ENCODE results near the gene GATB.

GATB gene

GRCh38 chr4:151784706-151785105 lies 23.9 kb upstream of the GATB start:
- Histone ChIP-seq H3K4me3 (replicated peaks; ENCODE audit: low read depth, low read length) (no peak overlapping the region), H3K27me3 (replicated peaks; ENCODE audit: control insufficient read depth, insufficient read depth, low read length) (peaks cover 4% of the 10 kb centered on the region), H3K36me3 (ENCODE audit: control insufficient read depth, insufficient read depth, low read length) (no peaks in the 10 kb centered on the region)
- TF ChIP-seq CTCF (IDR thresholded peaks at IDR 0.05; ENCODE audit: insufficient read depth, low read length, poor library complexity, severe bottlenecking), result no peak
- DNase-seq (ENCODE audit: extremely low read depth, insufficient read length), result no peak

GRCh38 chr4:151783867-151784266 lies 23.1 kb upstream of the GATB start:
- Histone ChIP-seq H3K27me3 (replicated peaks; ENCODE audit: control insufficient read depth, insufficient read depth, low read length) (peaks cover 4% of the 10 kb centered on the region), H3K36me3 (ENCODE audit: control insufficient read depth, insufficient read depth, low read length) (no peaks in the 10 kb centered on the region), H3K4me3 (replicated peaks; ENCODE audit: low read depth, low read length) (no peak overlapping the region)
- TF ChIP-seq CTCF (IDR thresholded peaks at IDR 0.05; ENCODE audit: insufficient read depth, low read length, poor library complexity, severe bottlenecking), result no peak
- no peak for DNase-seq (ENCODE audit: extremely low read depth, insufficient read length)

GRCh38 chr4:151782296-151782695 lies 21.5 kb upstream of the GATB start:
- H3K4me3 ChIP-seq (replicated peaks; ENCODE audit: low read depth, low read length), result no peak overlapping the region
- no peak for TF ChIP-seq CTCF (IDR thresholded peaks at IDR 0.05; ENCODE audit: insufficient read depth, low read length, poor library complexity, severe bottlenecking)
- DNase-seq (ENCODE audit: extremely low read depth, insufficient read length), result no peak
- no peaks in the 10 kb centered on the region for H3K36me3 ChIP-seq (ENCODE audit: control insufficient read depth, insufficient read depth, low read length)
- peaks cover 4% of the 10 kb centered on the region for H3K27me3 ChIP-seq (replicated peaks; ENCODE audit: control insufficient read depth, insufficient read depth, low read length)

GRCh38 chr4:151781026-151781425 lies 20.2 kb upstream of the GATB start:
- Histone ChIP-seq H3K27me3 (replicated peaks; ENCODE audit: control insufficient read depth, insufficient read depth, low read length) (peaks cover 4% of the 10 kb centered on the region), H3K36me3 (ENCODE audit: control insufficient read depth, insufficient read depth, low read length) (no peaks in the 10 kb centered on the region), H3K4me3 (replicated peaks; ENCODE audit: low read depth, low read length) (no peak overlapping the region)
- no peak for DNase-seq (ENCODE audit: extremely low read depth, insufficient read length)
- TF ChIP-seq CTCF (IDR thresholded peaks at IDR 0.05; ENCODE audit: insufficient read depth, low read length, poor library complexity, severe bottlenecking), result no peak

GRCh38 chr4:151777471-151777870 lies 16.7 kb upstream of the GATB start:
- H3K4me3 ChIP-seq (replicated peaks; ENCODE audit: low read depth, low read length), result no peak overlapping the region
- H3K36me3 ChIP-seq (ENCODE audit: control insufficient read depth, insufficient read depth, low read length), result no peaks in the 10 kb centered on the region
- no peak for DNase-seq (ENCODE audit: extremely low read depth, insufficient read length)
- TF ChIP-seq CTCF (IDR thresholded peaks at IDR 0.05; ENCODE audit: insufficient read depth, low read length, poor library complexity, severe bottlenecking), result no peak
- H3K27me3 ChIP-seq (replicated peaks; ENCODE audit: control insufficient read depth, insufficient read depth, low read length), result peaks cover 2% of the 10 kb centered on the region

- no peak for DNase-seq (ENCODE audit: extremely low read depth, insufficient read length)
- no peaks in the 10 kb centered on the region for H3K27me3 ChIP-seq (replicated peaks; ENCODE audit: control insufficient read depth, insufficient read depth, low read length)
- H3K36me3 ChIP-seq (ENCODE audit: control insufficient read depth, insufficient read depth, low read length), result no peaks in the 10 kb centered on the region
- no peak for TF ChIP-seq CTCF (IDR thresholded peaks at IDR 0.05; ENCODE audit: insufficient read depth, low read length, poor library complexity, severe bottlenecking)
- H3K4me3 ChIP-seq (replicated peaks; ENCODE audit: low read depth, low read length), result no peak overlapping the region
Measured at GRCh38 chr4:151774324-151774723, 13.5 kb upstream of the GATB start.
